Effector memory CD8-positive, alpha-beta T cell (primary cell): ENCODE data around the gene SAMHD1.

Experiments
- ATAC-seq: fragments of 150-1000 bp; cut with Tn5 transposase; replicated peaks from 2 replicates; pipeline ENCODE4 v1.10.0; 2021; ENCODE audit warnings: mild to moderate bottlenecking, moderate library complexity
- DNase-seq, 3 experiments: peaks; one replicate each; pipeline ENCODE4 v3.0.0; 2021
- H3K27ac Mint-ChIP-seq, 2 donors: one replicate each; pipeline ENCODE4 v1.8.0; 2022; ENCODE audit warnings: mild to moderate bottlenecking in 2 of 2, mixed read lengths in 2 of 2, moderate library complexity in 2 of 2
- H3K27me3 Mint-ChIP-seq, 2 donors: one replicate each; pipeline ENCODE4 v1.8.0; 2022; ENCODE audit warnings: mixed read lengths in 2 of 2
- H3K36me3 Mint-ChIP-seq: one replicate; pipeline ENCODE4 v1.8.0; 2022; ENCODE audit warnings: mild to moderate bottlenecking, moderate library complexity, mixed read lengths; ENCODE audit not compliant: insufficient read depth
- H3K4me1 Mint-ChIP-seq, 2 donors: one replicate each; pipeline ENCODE4 v1.8.0; 2022; ENCODE audit warnings: low read depth in 2 of 2, mixed read lengths in 2 of 2
- H3K4me3 Mint-ChIP-seq, 2 donors: one replicate each; pipeline ENCODE4 v1.8.0; 2022; ENCODE audit warnings: mild to moderate bottlenecking in 2 of 2, mixed read lengths in 2 of 2, moderate library complexity in 2 of 2
- H3K9me3 Mint-ChIP-seq, 2 donors: one replicate each; pipeline ENCODE4 v1.8.0; 2022; ENCODE audit warnings: mixed read lengths in 2 of 2

Gene SAMHD1

DNA sequence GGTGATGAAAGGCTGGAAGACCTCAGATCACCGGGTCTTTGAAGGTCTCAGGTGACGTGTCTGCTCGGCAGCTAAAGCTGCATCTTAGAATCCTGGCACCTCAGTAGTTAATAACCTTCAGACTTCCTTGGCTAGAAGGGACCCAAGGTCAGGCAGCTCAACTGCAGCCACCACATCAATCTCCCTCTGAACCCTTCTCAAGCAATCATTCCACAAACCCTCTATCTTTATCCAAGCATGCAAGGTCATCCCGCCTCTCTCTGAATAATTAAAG lies 92.3 kb downstream of the SAMHD1 start:
- H3K4me3 Mint-ChIP-seq: no peak overlapping the region
- H3K4me1 Mint-ChIP-seq: peaks cover 5 to 10% of the 10 kb centered on the region in 2 donors
- peaks cover 0 to 18% of the 10 kb centered on the region in 2 donors for H3K27me3 Mint-ChIP-seq
- H3K36me3 Mint-ChIP-seq: peaks cover 5% of the 10 kb centered on the region
- no peak overlapping the region for H3K27ac Mint-ChIP-seq
- no peak for ATAC-seq
- no peak for DNase-seq
- no peaks in the 10 kb centered on the region for H3K9me3 Mint-ChIP-seq

- Mint-ChIP-seq H3K36me3 (no peaks in the 10 kb centered on the region), H3K4me3 (no peak overlapping the region), H3K27me3 (peaks cover 0 to 12% of the 10 kb centered on the region in 2 donors), H3K4me1 (peaks cover 5 to 7% of the 10 kb centered on the region in 2 donors), H3K9me3 (no peaks in the 10 kb centered on the region), H3K27ac (no peak overlapping the region)
- DNase-seq (no peak), ATAC-seq (no peak)
Measured at GRCh38 chr20:36856691-36857635, 94.5 kb downstream of the SAMHD1 start.

- H3K9me3 Mint-ChIP-seq: no peaks in the 10 kb centered on the region
- H3K27me3 Mint-ChIP-seq: peaks cover 0 to 4% of the 10 kb centered on the region in 2 donors
- peaks cover 5 to 6% of the 10 kb centered on the region in 2 donors for H3K4me1 Mint-ChIP-seq
- no peak overlapping the region for H3K4me3 Mint-ChIP-seq
- DNase-seq: no peak
- no peak for ATAC-seq
- H3K27ac Mint-ChIP-seq: no peak overlapping the region
- no peaks in the 10 kb centered on the region for H3K36me3 Mint-ChIP-seq
Measured at GRCh38 chr20:36856195-36856594, 95.3 kb downstream of the SAMHD1 start.

- Mint-ChIP-seq H3K27me3 (no peaks in the 10 kb centered on the region), H3K4me3 (no peak overlapping the region), H3K9me3 (no peaks in the 10 kb centered on the region), H3K4me1 (peaks cover 5 to 6% of the 10 kb centered on the region in 2 donors), H3K36me3 (no peaks in the 10 kb centered on the region), H3K27ac (no peak overlapping the region)
- no peak for DNase-seq
- ATAC-seq: no peak
Measured at GRCh38 chr20:36855241-36855657, 96.3 kb downstream of the SAMHD1 start.

- DNase-seq (no peak), ATAC-seq (no peak)
- no peaks in the 10 kb centered on the region for H3K9me3 Mint-ChIP-seq
- no peaks in the 10 kb centered on the region for H3K27me3 Mint-ChIP-seq
- H3K4me1 Mint-ChIP-seq: peaks cover 5 to 6% of the 10 kb centered on the region in 2 donors
- no peaks in the 10 kb centered on the region for H3K36me3 Mint-ChIP-seq
- H3K27ac Mint-ChIP-seq: no peak overlapping the region
- H3K4me3 Mint-ChIP-seq: no peak overlapping the region
Measured at GRCh38 chr20:36854348-36855240, 96.9 kb downstream of the SAMHD1 start.

DNA sequence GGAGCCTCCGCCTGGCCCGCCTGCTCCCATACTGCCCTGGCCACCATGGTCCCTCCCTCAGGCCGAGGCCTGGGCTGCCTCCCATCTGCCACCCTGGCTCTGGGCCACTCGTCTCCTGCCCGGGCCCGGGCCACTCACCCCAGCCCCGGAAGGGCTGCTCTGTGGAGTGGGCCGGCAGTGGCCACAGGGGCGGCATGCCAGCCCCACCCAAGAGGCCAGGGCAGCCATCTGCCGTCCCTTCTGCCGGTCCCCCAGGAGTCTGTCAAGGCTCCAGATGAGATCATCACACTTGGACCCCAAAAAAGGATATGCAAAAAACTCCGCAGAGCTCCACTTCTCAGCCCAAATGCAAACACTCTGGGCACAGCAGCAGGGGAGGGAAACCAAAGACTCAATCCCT lies 99.3 kb downstream of the SAMHD1 start:
- H3K4me1 Mint-ChIP-seq: peaks cover 4 to 6% of the 10 kb centered on the region in 2 donors
- H3K36me3 Mint-ChIP-seq: no peaks in the 10 kb centered on the region
- H3K4me3 Mint-ChIP-seq: no peak overlapping the region
- ATAC-seq (no peak), DNase-seq (no peak)
- no peaks in the 10 kb centered on the region for H3K9me3 Mint-ChIP-seq
- H3K27me3 Mint-ChIP-seq: no peaks in the 10 kb centered on the region
- no peak overlapping the region for H3K27ac Mint-ChIP-seq

- ATAC-seq (no peak), DNase-seq (no peak)
- Mint-ChIP-seq H3K4me1 (peaks cover 0 to 1% of the 10 kb centered on the region in 2 donors), H3K27me3 (no peaks in the 10 kb centered on the region), H3K4me3 (no peak overlapping the region), H3K9me3 (no peaks in the 10 kb centered on the region), H3K36me3 (no peaks in the 10 kb centered on the region), H3K27ac (no peak overlapping the region)
Measured at GRCh38 chr20:36851490-36851889, 100.0 kb downstream of the SAMHD1 start.

- ATAC-seq (no peak), DNase-seq (no peak)
- no peak overlapping the region for H3K4me3 Mint-ChIP-seq
- no peaks in the 10 kb centered on the region for H3K9me3 Mint-ChIP-seq
- H3K4me1 Mint-ChIP-seq: peaks cover 0 to 1% of the 10 kb centered on the region in 2 donors
- no peaks in the 10 kb centered on the region for H3K36me3 Mint-ChIP-seq
- no peaks in the 10 kb centered on the region for H3K27me3 Mint-ChIP-seq
- no peak overlapping the region for H3K27ac Mint-ChIP-seq
Measured at GRCh38 chr20:36850759-36851158, 100.7 kb downstream of the SAMHD1 start.

DNA sequence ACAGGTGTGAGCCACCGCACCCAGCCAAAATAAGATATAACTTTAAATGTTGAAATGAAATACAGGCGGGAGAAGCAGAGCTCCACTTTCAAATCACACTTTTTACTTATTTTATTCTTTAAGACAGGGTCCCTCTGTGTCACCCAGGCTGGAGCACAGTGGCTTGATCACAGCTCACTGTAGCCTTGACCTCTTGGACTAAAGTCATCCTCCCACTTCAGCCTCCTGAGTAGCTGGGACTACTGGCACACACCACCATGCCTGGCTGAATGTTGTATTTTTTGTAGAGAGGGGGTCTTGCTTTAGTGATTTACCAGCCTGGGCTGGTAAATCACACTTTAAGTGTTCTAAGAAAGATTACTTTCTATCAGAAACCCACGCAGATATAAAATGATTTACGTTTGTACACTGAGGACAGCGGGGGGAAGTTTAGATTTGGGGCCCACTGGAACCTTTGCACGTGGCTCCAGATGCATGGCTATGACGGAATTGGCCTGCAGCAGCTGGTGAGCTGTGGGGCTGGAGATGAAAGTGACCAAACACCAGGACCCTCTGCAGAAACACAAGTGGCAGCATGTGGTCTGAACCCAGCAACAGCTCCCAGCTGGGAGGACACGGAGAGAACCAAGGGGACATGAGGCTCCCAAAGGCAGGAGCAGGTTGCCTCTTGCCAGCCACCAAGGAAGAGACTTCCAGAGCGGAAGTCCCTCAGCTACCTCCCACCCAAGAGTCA lies 102.0 kb downstream of the SAMHD1 start:
- Mint-ChIP-seq H3K4me1 (peaks cover 0 to 1% of the 10 kb centered on the region in 2 donors), H3K4me3 (no peak overlapping the region), H3K36me3 (no peaks in the 10 kb centered on the region), H3K9me3 (no peaks in the 10 kb centered on the region), H3K27ac (no peak overlapping the region), H3K27me3 (no peaks in the 10 kb centered on the region)
- ATAC-seq (no peak), DNase-seq (no peak)

- no peaks in the 10 kb centered on the region for H3K27me3 Mint-ChIP-seq
- DNase-seq: no peak
Measured at GRCh38 chr20:36848677-36849076, 102.8 kb downstream of the SAMHD1 start.

DNA sequence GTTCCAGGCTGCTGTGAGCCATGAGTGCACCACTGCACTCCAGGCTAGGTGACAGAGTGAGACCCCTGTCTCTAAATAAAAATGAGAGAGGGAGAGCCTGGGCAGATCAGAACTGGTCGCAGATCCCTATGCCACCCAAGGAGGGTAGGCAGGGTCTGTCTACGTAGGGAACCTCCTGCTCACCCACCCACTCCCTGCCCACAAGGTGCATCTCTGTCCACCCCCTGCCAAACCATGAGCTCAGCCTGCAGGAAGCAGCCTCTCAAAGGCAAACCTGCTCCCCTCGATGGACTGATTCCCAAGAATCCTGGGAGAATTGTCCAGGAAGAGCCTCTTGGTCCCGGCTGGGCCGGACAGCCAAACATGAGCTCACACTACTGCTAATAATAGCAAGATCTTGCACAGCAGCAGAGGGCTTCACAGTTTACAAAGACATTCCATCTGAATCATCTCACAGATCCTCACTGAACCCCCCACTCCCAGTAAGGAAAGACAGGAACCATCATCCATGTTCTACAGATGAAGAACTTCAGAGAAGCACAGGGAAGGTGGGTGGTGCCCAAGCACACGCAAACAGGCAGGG lies 103.3 kb downstream of the SAMHD1 start:
- Mint-ChIP-seq H3K27ac (no peak overlapping the region), H3K27me3 (no peaks in the 10 kb centered on the region), H3K36me3 (no peaks in the 10 kb centered on the region), H3K9me3 (no peaks in the 10 kb centered on the region), H3K4me1 (peaks cover 4 to 5% of the 10 kb centered on the region in 2 donors), H3K4me3 (no peak overlapping the region)
- DNase-seq (no peak), ATAC-seq (no peak)

More at GRCh38 chr20:36848677-36849076, 102.8 kb downstream of the SAMHD1 start:
- no peak overlapping the region for H3K27ac Mint-ChIP-seq
- H3K9me3 Mint-ChIP-seq: no peaks in the 10 kb centered on the region
- H3K36me3 Mint-ChIP-seq: no peaks in the 10 kb centered on the region
- no peaks in the 10 kb centered on the region for H3K4me1 Mint-ChIP-seq
- H3K4me3 Mint-ChIP-seq: no peak overlapping the region
- no peak for ATAC-seq

- Mint-ChIP-seq H3K36me3 (no peaks in the 10 kb centered on the region), H3K4me1 (peaks cover 4 to 6% of the 10 kb centered on the region in 2 donors), H3K27ac (no peak overlapping the region), H3K27me3 (no peaks in the 10 kb centered on the region), H3K9me3 (no peaks in the 10 kb centered on the region), H3K4me3 (no peak overlapping the region)
- ATAC-seq (no peak), DNase-seq (no peak)
Measured at GRCh38 chr20:36847710-36848040, 103.8 kb downstream of the SAMHD1 start.
